Smooth muscle cell of the brain vasculature (primary cell): ENCODE data around the gene CD177.
"Not testable (repeated sequence)": the region's sequence is repeated elsewhere in the genome, so short reads cannot be mapped to it uniquely, and the experiment has no call there.

Experiments
- DNase-seq: peaks from one replicate; pipeline ENCODE4 v3.0.0-alpha.2; 2012; ENCODE audit warnings: low read depth, low spot score

The CD177 gene

GRCh38 chr19:43353606-43354304 is at the start of gene CD177:
TSS of gene CD177 (plus strand) at chr19:43353686. CDS start at chr19:43353715, 29 bp downstream.
- no peak for DNase-seq

DNA sequence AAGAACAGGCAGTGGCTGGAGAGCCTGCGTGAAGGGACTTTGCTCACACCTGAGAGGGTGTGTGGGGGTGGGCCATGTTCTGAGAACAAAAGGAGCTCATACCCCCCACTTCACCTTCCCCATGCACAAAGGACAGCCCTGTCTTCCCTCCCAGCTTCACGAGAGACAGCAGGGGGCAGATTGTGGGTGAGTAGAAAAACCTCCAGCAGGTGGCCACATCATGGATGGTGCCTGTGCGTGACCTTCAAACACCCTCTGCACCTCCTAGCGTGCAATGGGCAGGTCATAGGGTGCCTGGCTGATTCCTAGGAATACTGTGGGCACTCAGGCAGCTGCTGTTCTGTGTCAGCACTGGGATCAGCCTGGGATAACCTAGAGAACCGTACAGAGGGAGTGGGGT is 47.8 kb upstream of the CD177 start:
- no peak for DNase-seq

DNA sequence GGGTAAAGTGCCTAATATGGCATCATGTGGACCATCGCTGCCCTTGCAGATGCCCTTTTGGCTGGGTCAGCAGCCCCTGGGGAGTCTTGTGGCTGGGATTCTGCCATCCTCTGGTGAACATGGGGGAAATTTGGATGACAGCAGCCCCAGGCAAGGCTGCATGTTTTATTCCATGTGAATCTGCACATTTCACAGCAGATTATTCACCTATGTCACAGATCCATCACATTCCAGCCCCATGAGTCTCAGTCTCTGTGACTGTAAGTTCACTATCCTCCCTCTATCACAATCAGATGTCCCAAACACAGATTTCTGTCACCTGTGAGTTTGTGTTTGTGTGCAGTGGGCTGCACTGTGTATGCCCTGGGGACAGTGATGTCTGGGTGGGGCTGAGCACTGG is 47.4 kb upstream of the CD177 start:
- DNase-seq, result no peak

GRCh38 chr19:43308244-43308815 is 45.2 kb upstream of the CD177 start:
- no peak for DNase-seq

DNA sequence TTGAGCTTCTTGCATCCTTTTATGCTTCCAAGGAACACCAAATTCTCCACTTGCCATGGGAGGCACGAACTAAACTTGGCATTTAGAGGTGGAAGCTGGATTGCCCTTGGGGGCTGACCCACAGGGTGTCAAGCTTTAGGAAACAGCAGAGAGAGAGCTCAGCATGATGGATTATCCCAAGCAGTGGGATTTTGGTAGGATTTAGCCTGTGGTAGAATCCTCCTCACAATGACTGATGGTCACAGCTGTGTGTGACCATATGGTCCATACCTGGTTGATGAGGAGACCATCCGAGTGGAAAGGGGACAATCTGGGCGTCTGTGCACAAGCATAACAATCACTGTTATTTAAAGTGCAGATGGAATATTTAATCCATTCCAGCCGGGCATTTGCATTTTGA is 44.0 kb upstream of the CD177 start:
- DNase-seq, result no peak

DNA sequence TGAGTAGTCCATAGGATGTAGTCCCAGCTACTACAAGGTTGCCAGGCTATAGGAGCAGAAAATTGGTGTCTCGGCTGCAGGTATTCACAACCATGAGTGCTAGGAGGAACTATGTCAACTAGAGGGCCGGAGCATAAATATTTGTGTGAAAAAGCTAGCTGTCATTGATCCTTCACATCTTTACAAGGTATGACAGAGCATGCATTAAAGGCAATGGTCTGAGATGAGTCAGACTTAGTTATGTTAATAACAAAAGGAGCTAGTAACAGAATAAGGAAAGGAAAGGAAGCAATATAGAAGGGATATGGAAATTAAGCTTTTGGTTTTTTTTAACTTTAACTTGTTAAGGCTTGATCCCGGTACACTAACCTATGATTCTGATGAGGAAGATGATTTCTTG is 43.3 kb upstream of the CD177 start:
- DNase-seq, result no peak

DNA sequence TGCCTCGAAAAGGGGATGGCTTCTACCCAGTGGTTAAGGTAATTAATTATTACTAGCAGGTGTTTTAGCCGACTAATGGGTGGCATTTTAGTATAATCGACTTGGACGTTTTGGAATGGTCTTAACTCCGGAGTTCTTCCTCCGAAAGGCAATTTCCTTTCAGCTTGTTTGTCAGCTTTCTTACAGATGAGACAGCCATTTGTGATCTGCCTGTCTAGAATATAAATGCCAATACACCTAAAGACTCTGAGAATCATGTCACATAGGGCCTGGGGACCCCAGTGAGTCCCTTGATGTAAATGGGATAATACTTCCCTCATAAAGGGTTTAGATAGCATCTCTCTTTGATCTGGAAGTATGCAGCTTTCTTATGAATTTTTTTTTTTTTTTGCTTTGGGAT is 42.2 kb upstream of the CD177 start:
- DNase-seq, result no peak

DNA sequence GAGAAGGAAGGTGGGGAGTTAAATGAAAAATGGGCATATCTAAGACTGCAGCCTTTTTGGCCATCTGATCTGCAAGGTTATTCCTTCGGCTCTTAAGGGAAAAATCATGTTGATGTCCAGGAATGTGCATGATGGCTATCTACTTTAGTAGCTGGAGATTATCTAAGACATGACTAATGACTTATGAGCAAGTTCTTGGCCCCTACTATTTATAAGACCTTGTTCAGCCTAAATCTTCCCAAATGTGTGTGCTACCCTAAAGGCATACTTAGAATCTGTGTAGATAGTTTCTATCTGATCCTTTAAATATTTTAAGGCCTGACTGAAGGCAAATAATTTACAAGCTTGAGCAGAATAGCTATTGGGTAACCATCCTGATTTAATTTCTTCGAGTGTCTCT is 41.8 kb upstream of the CD177 start:
- DNase-seq, result no peak

- DNase-seq, result no peak
Observed at GRCh38 chr19:43313711-43314495, 39.6 kb upstream of the CD177 start.

DNA sequence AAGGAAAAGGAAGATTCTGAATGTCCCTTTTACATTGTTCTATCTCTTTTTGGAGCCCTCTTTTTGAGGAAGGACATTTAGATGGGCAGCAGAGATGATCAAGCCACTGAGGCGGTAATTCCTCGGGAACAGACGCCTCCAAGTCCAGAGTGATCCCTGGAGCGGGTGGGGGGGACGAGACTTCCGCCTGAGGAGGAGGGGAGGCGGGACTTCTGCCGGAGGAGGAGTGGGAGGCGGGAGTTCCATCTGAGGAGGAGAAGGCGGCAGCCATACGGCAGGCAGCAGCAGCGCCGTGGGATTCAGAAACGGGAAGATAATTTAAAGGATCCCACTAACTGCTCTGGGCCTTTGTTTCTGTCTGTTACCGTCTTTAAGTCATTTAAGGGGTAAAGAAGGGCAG is 37.6 kb upstream of the CD177 start:
- no peak for DNase-seq

DNA sequence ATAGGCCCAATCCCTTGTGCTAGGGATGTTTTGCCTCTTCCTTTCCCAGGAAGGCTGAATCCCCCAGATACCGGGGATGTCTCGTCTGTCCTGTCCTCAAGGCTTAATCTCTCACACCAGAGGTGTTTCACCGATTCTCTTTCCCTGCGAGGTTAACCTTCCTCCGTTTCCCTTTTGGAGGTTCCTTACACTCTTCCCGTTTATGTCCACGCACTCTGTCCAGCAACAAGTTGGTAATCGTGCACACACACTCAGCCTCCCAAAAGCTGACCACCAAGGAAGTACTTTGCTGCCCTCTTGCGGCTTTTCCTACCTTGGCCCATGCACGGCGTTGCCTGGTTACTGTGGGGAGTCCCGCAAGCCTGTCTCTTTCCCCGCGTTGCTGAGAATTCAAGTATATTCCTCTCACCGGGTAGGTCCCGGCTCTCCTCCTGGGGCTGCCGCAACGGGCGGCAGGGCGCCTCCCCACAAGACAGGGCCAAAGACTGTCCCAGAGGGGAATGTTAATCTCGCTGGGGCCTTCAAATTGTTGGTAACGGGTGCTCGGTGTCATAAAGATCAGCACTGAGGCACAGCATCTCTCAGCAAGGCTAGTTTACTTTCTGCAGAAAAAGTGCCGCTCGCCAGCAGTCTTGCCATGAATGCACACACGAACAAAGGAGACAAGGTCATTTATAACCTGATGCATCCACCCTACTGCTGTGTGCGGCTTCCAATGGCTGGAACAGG is 36.7 kb upstream of the CD177 start:
- DNase-seq, result no peak

DNA sequence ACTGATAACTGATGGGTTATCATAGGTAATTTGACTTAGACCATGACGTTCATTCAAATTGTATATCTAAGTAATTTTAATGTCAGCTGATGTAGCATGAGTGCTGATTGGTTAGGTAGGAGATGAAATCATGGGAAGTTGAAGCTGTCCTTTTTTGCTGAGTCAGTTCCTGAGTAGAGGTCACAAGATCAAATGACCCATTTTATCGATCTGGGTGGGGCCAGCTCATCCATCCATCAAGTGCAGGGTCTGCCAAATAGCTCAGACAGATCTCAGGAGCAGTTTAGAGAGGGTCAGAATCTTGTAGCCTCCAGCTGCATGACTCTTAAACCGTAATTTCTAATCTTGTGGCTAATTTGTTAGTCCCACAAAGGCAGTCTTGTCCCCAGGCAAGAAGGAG is 35.3 kb upstream of the CD177 start:
- DNase-seq, result no peak

GRCh38 chr19:43318796-43319314 is 34.6 kb upstream of the CD177 start:
- no peak for DNase-seq

DNA sequence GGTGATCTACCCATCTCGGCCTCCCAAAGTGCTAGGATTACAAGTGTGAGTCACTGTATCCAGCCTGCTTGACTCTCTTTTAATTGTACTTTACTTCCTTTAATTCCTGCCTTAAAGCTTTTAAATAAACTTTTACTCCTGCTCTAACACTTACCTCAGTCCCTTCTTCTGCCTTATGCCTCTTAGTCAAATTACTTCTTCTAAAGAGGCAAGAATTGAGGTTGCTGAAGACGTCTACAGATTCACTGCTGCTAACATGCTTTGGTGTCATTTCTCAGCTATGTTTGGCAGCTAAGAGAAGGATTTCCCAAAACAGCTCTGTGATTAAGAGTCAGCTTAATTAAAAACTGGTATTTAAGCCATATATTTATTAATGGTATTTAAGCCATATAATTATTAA is 32.9 kb upstream of the CD177 start:
- DNase-seq, result no peak

DNA sequence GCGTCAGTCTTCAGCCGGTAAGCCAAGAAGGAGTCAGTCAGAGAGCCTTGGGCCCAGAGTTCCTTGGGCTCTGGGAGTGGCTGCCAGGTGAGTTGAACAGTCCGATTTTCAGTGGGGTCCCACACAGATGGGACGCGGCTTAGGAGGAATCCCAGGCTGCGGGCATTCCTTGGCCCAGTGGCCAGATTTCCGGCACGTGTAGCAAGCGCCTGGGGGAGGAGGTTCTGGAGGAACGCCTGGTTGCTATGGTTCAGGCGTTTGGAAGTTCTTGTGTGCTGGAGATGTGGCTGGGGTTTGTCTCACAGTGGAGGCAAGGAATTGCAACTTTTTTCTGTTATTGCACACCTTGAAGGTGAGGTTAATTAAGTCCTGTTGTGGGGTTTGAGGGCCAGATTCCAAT is 26.7 kb upstream of the CD177 start:
- DNase-seq, result not testable (repeated sequence)

GRCh38 chr19:43328561-43328960 is 24.9 kb upstream of the CD177 start:
- not testable (repeated sequence) for DNase-seq

GRCh38 chr19:43329049-43329448 is 24.4 kb upstream of the CD177 start:
- DNase-seq, result not testable (repeated sequence)

GRCh38 chr19:43329989-43330388 is 23.5 kb upstream of the CD177 start:
- no peak for DNase-seq

GRCh38 chr19:43330726-43331434 is 22.6 kb upstream of the CD177 start:
- no peak for DNase-seq

DNA sequence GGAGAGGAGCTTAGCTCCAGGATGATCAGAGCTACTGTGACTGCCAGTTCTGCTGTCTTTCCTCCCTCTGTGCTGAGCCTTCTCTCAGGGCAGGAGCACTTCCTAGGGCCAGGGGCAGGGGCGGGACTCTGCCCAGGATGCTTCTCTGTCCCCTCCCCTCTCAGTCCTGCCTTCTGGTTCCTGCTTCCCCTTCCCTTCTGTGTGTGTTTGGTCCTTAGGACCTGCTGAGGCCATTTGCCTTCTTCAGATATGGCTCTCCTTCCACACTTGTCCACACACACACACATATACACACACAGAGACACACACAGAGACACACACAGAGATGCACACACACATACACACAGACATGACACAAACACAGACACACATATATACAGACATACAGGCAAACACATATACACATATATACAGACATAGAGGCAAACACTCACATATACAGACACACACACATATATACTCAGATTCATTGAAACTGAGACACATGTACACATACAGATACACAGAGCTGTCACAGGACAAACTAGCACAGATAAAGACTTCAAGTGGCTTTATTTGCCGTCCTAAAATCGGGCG is 22.0 kb upstream of the CD177 start:
- no peak for DNase-seq
